ENCODE data around the gene CNTD1. TPM values are rescaled to one million over a fixed set of nuclear protein-coding genes. Genes with fewer than 3 reads are reported as not detected.
A peak's percentile ranks its signal among the peaks of the same experiment; 100 is the strongest.

CNTD1 gene
- total and polyA plus RNA-seq, 4 donors: 0.33 to 2.1 (median 0.81) TPM; not detected in 1

DNA sequence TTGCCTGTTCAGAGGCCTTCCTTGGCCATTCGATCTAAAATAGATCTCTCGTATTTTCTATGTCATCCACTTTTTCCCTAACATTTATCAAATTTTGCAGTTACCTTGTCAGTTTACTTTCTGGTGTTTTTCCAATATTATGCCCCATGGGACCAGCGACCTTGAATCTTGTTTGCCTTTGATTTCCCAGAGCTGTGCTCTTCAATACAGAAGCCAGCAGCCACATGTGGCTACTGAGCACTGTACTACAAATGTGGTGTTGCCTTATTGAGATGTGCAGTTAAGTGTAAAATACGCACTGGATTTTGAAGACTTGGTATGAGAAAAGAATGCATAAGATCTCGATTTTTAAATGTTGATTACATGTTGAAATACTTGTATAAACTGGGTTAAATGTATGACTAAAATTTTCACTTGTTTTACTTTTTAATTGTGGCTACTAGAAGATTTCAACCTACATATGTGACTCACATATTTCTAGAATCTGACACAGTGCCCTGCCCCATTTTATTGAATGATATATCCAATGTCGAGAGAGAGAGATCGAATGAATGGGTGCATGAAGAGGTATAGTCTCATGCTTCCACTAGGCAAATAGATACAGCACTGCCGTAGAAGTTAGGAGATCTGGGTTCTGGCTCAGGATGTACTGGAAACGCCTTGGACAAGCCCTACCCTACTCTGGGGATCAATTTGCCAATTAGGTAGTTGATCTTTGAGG, 33.7 kb downstream of the CNTD1 start:
- Histone ChIP-seq H3K27ac (ENCODE audit: low read depth in 1 of 2, low read length in 2 of 2) (peak overlapping the region in 1 of 2 donors; percentile 68), H3K36me3 (ENCODE audit: control insufficient read depth in 1 of 2, insufficient read depth in 2 of 2, low read length in 1 of 2) (no peaks in the 10 kb centered on the region), H3K4me1 (ENCODE audit: control insufficient read depth in 1 of 2, insufficient read depth in 2 of 2, low read length in 2 of 2) (no peaks in the 10 kb centered on the region), H3K9me3 (ENCODE audit: control insufficient read depth, low read length) (no peaks in the 10 kb centered on the region), H3K27me3 (ENCODE audit: control insufficient read depth in 1 of 2, insufficient read depth in 2 of 2, low read length in 1 of 2) (no peaks in the 10 kb centered on the region), H3K4me3 (ENCODE audit: low read length in 2 of 2) (peak overlapping the region; percentile 32 to 74)
- intact Hi-C loops (cut with DNase I): loop anchor here in 1 of 2 donors (10.0 kb wide), 1 partner anchor 258 kb away; the partner anchor contains the start of gene PSMC3IP
- 49 to 52% methylated on average over 9 of the region's 9 CpGs for WGBS, 2 donors
- no peak for ATAC-seq (ENCODE audit: low FRiP score)
- no peak for DNase-seq

DNA sequence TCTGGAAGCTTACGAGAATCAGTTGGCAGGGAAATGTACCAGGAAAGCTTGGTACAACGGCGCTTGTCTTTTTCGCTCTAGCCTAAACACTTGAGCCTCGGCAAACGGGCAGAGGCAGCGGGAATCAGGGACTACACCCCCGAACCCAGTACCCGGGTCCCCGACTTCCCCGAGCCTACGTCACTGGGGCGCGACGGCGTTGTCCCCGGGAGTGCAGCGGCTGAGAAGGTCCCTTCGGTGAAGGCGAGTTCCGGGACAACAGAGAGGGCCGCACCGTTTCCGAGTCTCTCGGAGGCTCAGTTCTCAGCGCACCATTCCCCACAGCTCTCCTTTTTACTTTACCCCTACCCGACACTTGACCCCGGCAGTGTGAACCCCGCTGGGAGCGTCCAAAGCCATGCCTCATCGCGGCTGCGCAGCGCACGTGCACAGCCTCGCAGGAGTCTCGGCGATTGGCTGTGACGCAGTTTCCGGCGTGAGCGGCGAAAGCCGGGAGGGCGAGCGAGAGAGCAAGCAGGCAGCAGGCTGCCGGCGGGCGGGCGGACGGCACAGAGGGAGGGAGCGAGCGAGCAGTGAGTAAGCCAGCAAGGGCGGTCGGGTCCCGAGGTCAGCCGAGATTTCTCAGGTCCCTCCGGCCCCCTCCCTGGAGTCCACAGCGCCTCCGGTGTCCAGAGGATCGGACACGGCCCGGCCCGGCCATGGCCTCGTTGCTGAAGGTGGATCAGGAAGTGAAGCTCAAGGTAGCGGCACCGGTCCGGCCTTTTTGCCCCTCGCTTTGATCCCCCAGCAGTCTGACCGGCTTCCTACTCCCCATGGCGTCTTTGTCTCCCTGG, 34.5 kb downstream of the CNTD1 start, which contains the start of gene PSME3:
TSS of gene PSME3 (plus strand) at position 464 of the 833 bp plus-strand sequence. CDS start at position 699, 235 bp downstream.
- intact Hi-C loops (cut with DNase I): loop anchor here in 1 of 2 donors (10.0 kb wide), 1 partner anchor 258 kb away; the partner anchor contains the start of gene PSMC3IP
- DNase-seq (peak; percentile 95 to 98), ATAC-seq (ENCODE audit: low FRiP score) (peak; percentile 96)
- Histone ChIP-seq H3K27me3 (ENCODE audit: control insufficient read depth in 1 of 2, insufficient read depth in 2 of 2, low read length in 1 of 2) (no peaks in the 10 kb centered on the region), H3K4me1 (ENCODE audit: control insufficient read depth in 1 of 2, insufficient read depth in 2 of 2, low read length in 2 of 2) (no peaks in the 10 kb centered on the region), H3K27ac (ENCODE audit: low read depth in 1 of 2, low read length in 2 of 2) (peak within 1 kb of the TSS; percentile 14 to 68), H3K36me3 (ENCODE audit: control insufficient read depth in 1 of 2, insufficient read depth in 2 of 2, low read length in 1 of 2) (peaks cover 0 to 2% of the 10 kb centered on the region in 2 donors), H3K4me3 (ENCODE audit: low read length in 2 of 2) (peak within 1 kb of the TSS; percentile 68 to 74), H3K9me3 (ENCODE audit: control insufficient read depth, low read length) (no peaks in the 10 kb centered on the region)
- 0% methylated on average over 68 to 71 of the region's 71 CpGs for WGBS, 2 donors

DNA sequence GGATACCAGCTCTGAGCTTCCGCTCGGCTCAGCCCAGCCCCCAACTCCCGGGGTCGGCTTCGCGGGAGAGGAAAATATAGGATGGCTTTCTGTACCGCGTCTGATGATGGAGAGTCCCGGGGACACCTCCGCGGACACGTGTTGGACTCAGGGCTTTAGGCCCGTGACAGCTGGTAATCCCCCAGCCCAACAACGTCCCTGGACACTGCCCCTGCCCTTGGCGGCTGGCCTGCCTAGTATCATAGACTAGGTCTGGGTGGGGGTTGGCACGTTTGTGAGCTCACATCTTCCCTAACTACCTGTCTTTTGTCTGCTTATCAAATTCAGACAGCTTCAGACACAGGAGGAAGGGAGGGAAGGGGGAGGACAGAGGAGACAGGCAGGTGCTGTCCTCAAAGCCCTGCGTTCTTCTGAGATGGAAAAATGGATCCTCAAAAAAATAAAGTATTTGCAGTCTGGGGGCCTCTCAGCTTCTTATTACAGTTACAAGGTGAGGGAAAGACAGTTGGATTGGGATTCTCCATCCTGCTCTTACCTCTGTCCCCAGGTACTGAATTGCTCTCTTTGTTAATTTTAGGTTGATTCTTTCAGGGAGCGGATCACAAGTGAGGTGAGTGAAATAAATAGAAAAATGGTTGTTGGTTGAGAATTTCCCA, 35.2 kb downstream of the CNTD1 start:
- 7 to 8% methylated on average over 18 of the region's 18 CpGs for WGBS, 2 donors
- no peaks in the 10 kb centered on the region for H3K9me3 ChIP-seq (ENCODE audit: control insufficient read depth, low read length)
- peak overlapping the region; percentile 14 to 22 for H3K27ac ChIP-seq (ENCODE audit: low read depth in 1 of 2, low read length in 2 of 2)
- intact Hi-C loops (cut with DNase I): loop anchor here in 1 of 2 donors (10.0 kb wide), 1 partner anchor 259 kb away; the partner anchor contains the start of gene PSMC3IP
- no peaks in the 10 kb centered on the region for H3K27me3 ChIP-seq (ENCODE audit: control insufficient read depth in 1 of 2, insufficient read depth in 2 of 2, low read length in 1 of 2)
- H3K4me3 ChIP-seq (ENCODE audit: low read length in 2 of 2): peak overlapping the region; percentile 68 to 74
- H3K4me1 ChIP-seq (ENCODE audit: control insufficient read depth in 1 of 2, insufficient read depth in 2 of 2, low read length in 2 of 2): no peaks in the 10 kb centered on the region
- DNase-seq (no peak), ATAC-seq (ENCODE audit: low FRiP score) (peak; percentile 4)
- H3K36me3 ChIP-seq (ENCODE audit: control insufficient read depth in 1 of 2, insufficient read depth in 2 of 2, low read length in 1 of 2): peaks cover 4% of the 10 kb centered on the region in 2 donors

DNA sequence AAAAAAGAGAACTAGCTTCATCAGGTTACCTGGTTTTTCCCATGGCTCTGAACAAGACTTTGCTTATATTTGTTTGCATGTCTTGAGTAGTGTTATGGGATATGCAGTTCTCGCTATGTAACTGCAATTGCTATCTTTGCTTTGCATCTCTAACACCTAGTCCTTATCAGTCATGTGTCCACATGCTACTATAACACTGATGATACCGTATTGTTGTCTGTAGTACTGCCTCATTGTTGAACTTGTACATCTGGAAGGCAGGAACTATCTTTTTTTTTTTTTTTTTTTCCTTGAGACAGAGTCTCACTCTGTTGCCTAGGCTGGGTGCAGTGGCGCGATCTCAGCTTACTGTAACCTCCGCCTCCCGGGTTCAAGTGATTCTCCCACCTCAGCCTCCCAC, 37.1 kb downstream of the CNTD1 start:
- intact Hi-C loops (cut with DNase I): loop anchor here in 1 of 2 donors (10.0 kb wide), 1 partner anchor 261 kb away; the partner anchor contains the start of gene PSMC3IP
- no peaks in the 10 kb centered on the region for H3K9me3 ChIP-seq (ENCODE audit: control insufficient read depth, low read length)
- WGBS, 2 donors: 98 to 100% methylated on average over 6 of the region's 6 CpGs
- H3K4me3 ChIP-seq (ENCODE audit: low read length in 2 of 2): no peak overlapping the region
- no peaks in the 10 kb centered on the region for H3K4me1 ChIP-seq (ENCODE audit: control insufficient read depth in 1 of 2, insufficient read depth in 2 of 2, low read length in 2 of 2)
- no peak overlapping the region for H3K27ac ChIP-seq (ENCODE audit: low read depth in 1 of 2, low read length in 2 of 2)
- ATAC-seq (ENCODE audit: low FRiP score): no peak
- no peak for DNase-seq
- no peaks in the 10 kb centered on the region for H3K27me3 ChIP-seq (ENCODE audit: control insufficient read depth in 1 of 2, insufficient read depth in 2 of 2, low read length in 1 of 2)
- H3K36me3 ChIP-seq (ENCODE audit: control insufficient read depth in 1 of 2, insufficient read depth in 2 of 2, low read length in 1 of 2): peaks cover 4 to 7% of the 10 kb centered on the region in 2 donors

DNA sequence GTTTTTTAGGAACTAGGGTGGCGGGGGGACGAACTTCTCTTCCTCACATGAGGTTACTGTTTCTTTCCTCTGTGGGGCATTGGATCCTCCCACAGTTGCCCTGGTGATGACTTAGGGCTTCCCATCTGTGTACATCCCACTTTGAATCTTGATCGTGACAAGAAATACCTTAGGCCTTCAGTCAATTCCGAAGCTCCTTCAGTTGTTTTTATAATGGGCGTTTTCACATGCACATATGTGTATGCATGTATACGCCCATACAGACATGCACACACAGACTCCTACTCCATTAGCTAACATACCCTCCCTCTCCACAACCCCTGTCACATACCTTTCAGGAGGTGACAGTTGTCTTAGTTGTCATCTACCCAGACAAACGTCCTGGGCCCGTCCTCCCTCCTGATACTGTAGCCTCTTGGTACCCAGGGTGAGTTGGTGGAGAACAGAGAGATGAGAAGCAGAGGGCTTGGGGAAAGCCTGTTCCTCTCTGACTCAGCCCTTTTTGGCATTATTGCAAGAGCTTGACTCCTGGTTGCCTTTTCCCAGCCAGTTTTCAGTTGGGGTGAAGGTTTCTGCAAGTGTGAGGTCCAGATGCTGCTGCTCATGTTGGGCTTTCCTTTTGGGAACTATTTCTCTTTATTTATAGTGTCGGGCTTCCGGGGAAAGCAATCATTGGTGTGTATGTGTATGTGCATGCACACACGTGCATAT, 43.5 kb downstream of the CNTD1 start:
- no peak for ATAC-seq (ENCODE audit: low FRiP score)
- no peak overlapping the region for H3K4me3 ChIP-seq (ENCODE audit: low read length in 2 of 2)
- intact Hi-C loops (cut with DNase I): loop anchor here (2.0 to 10.0 kb wide), 4 partner anchors 87 to 155 kb away; partner anchors contain the start of gene RPL27 (in 1 of the 2)
- no peaks in the 10 kb centered on the region for H3K27me3 ChIP-seq (ENCODE audit: control insufficient read depth in 1 of 2, insufficient read depth in 2 of 2, low read length in 1 of 2)
- peaks cover 12 to 15% of the 10 kb centered on the region in 2 donors for H3K36me3 ChIP-seq (ENCODE audit: control insufficient read depth in 1 of 2, insufficient read depth in 2 of 2, low read length in 1 of 2)
- no peak for DNase-seq
- no peaks in the 10 kb centered on the region for H3K4me1 ChIP-seq (ENCODE audit: control insufficient read depth in 1 of 2, insufficient read depth in 2 of 2, low read length in 2 of 2)
- no peaks in the 10 kb centered on the region for H3K9me3 ChIP-seq (ENCODE audit: control insufficient read depth, low read length)
- no peak overlapping the region for H3K27ac ChIP-seq (ENCODE audit: low read depth in 1 of 2, low read length in 2 of 2)
- WGBS, 2 donors: 72 to 73% methylated on average over 11 of the region's 11 CpGs

DNA sequence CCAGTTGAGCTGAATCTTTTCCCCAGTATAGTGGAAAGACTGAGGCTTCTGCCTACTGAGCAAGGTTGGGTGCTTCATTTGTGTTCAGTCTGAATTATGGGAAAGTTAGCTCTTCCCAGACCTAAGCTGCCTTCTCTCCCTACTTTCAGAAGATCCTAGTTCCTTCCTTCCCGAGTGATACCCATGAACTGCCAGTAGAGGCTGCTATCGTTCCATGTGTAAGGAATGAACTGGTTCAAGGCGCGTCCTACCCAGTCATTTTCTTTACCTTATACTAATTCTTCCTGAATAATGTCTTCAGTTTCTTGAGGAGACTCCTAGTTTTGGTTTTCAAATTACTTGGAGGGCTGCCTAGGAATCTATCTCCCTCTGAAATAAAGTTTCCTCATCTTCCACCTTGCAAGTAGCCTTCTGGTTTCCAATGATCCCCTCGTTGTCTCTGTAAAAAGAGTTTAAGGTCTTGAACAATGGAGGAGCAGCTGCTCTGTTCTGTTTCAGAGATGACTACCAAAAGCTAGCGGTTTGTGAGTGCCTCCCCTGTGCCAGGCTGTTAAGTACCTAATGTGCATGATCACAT, 44.8 kb downstream of the CNTD1 start:
- no peak for DNase-seq
- ATAC-seq (ENCODE audit: low FRiP score): peak; percentile 85
- no peak overlapping the region for H3K4me3 ChIP-seq (ENCODE audit: low read length in 2 of 2)
- H3K27ac ChIP-seq (ENCODE audit: low read depth in 1 of 2, low read length in 2 of 2): no peak overlapping the region
- H3K4me1 ChIP-seq (ENCODE audit: control insufficient read depth in 1 of 2, insufficient read depth in 2 of 2, low read length in 2 of 2): no peaks in the 10 kb centered on the region
- H3K9me3 ChIP-seq (ENCODE audit: control insufficient read depth, low read length): no peaks in the 10 kb centered on the region
- intact Hi-C loops (cut with DNase I): loop anchor here (2.0 to 10.0 kb wide), 4 partner anchors 85 to 153 kb away; partner anchors contain the start of gene RPL27 (in 1 of the 2)
- 21 to 26% methylated on average over 6 of the region's 6 CpGs for WGBS, 2 donors
- H3K36me3 ChIP-seq (ENCODE audit: control insufficient read depth in 1 of 2, insufficient read depth in 2 of 2, low read length in 1 of 2): peaks cover 10 to 15% of the 10 kb centered on the region in 2 donors
- H3K27me3 ChIP-seq (ENCODE audit: control insufficient read depth in 1 of 2, insufficient read depth in 2 of 2, low read length in 1 of 2): no peaks in the 10 kb centered on the region

DNA sequence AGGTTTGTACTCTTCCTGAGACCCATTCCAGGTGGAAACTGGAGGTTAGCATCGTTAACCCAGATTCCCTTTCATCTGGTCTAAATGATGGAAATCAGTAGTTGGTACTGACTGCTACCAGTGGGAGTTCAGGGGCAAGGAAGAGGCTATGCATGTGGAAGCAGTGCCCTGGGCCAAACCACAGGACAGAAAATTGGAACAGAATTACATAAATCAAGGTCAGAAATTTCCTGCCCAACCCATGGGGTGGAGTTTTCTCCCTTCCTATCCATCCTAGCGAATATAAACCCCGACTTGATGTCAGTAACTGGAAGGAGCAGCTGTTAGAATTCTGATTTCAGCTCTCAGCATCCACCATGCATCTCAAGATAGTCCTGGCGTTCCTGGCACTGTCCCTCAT, 45.6 kb downstream of the CNTD1 start, which contains the start of gene AOC2:
TSS of gene AOC2 (plus strand) at position 310 of the 400 bp plus-strand sequence. CDS start at position 357, 47 bp downstream.
- no peak within 1 kb of the TSS for H3K27ac ChIP-seq (ENCODE audit: low read depth in 1 of 2, low read length in 2 of 2)
- H3K27me3 ChIP-seq (ENCODE audit: control insufficient read depth in 1 of 2, insufficient read depth in 2 of 2, low read length in 1 of 2): no peaks in the 10 kb centered on the region
- no peaks in the 10 kb centered on the region for H3K9me3 ChIP-seq (ENCODE audit: control insufficient read depth, low read length)
- peaks cover 8% of the 10 kb centered on the region in 2 donors for H3K36me3 ChIP-seq (ENCODE audit: control insufficient read depth in 1 of 2, insufficient read depth in 2 of 2, low read length in 1 of 2)
- 73 to 82% methylated on average over 4 of the region's 4 CpGs for WGBS, 2 donors
- no peak within 1 kb of the TSS for H3K4me3 ChIP-seq (ENCODE audit: low read length in 2 of 2)
- no peaks in the 10 kb centered on the region for H3K4me1 ChIP-seq (ENCODE audit: control insufficient read depth in 1 of 2, insufficient read depth in 2 of 2, low read length in 2 of 2)
- intact Hi-C loops (cut with DNase I): loop anchor here in 1 of 2 donors (10.0 kb wide), 1 partner anchor 151 kb away; the partner anchor contains the start of gene RPL27
- ATAC-seq (ENCODE audit: low FRiP score) (no peak), DNase-seq (no peak)
